B cell (primary cell): ENCODE data around the gene GNPDA1. TPM values are rescaled to one million over a fixed set of nuclear protein-coding genes. Genes with fewer than 3 reads are reported as not detected.

Experiments
- ATAC-seq: fragments of 200-7000 bp; cut with Tn5 transposase; one replicate; pipeline ENCODE4 v1.10.0; 2021; ENCODE audit warnings: low read depth, mild to moderate bottlenecking, moderate number of reproducible peaks, moderate library complexity
- CTCF ChIA-PET: fragments of 350-600 bp; sonication (Branson Sonifier 250); formaldehyde crosslinking; loops from one replicate; lab custom pipeline; 2021; ENCODE audit warnings: antibody characterized with exemption, inconsistent platforms; lab: Charles Lee
- POLR2A ChIA-PET: fragments of 350-600 bp; sonication (Branson Sonifier 250); formaldehyde crosslinking; loops from one replicate; lab custom pipeline; 2021; ENCODE audit warnings: antibody characterized with exemption; lab: Charles Lee
- DNase-seq: peaks from one replicate; pipeline ENCODE4 v3.0.0; 2013
- H2AFZ ChIP-seq: 2 replicates; pipeline ENCODE4 v1.6.1; 2012; ENCODE audit warnings: mild to moderate bottlenecking, low read depth, low read length; ENCODE audit not compliant: insufficient read depth, poor library complexity, severe bottlenecking
- H3K27ac ChIP-seq, 2 donors: 1 replicate in 1 of 2; 2 replicates in 1 of 2; pipeline ENCODE4 v1.5.1; 2012 to 2013; ENCODE audit warnings: low read length in 2 of 2, mild to moderate bottlenecking in 2 of 2, moderate library complexity in 1 of 2
- H3K27me3 ChIP-seq, 4 experiments: fragments of 200-600 bp in 1 of 4; sonication (generic) in 1 of 4; replicated peaks in 1 of 4; 1 replicate in 2 of 4; 2 replicates in 2 of 4; pipeline versions ENCODE4 v1.6.1 to v1.7.0; 2013 to 2016; ENCODE audit warnings: low read length in 3 of 4, mild to moderate bottlenecking in 2 of 4, mixed read lengths in 1 of 4, moderate library complexity in 1 of 4; ENCODE audit not compliant: insufficient read depth in 4 of 4, control insufficient read depth in 3 of 4; ENCODE audit errors: control extremely low read depth in 1 of 4
- H3K36me3 ChIP-seq, 2 experiments: replicated peaks in 1 of 2; 1 replicate in 1 of 2; 2 replicates in 1 of 2; pipeline versions ENCODE4 v1.6.1 to v1.7.1; 2013; ENCODE audit warnings: low read length in 1 of 2; ENCODE audit not compliant: insufficient read depth in 2 of 2, control insufficient read depth in 1 of 2; ENCODE audit errors: control extremely low read depth in 1 of 2, extremely low read depth in 1 of 2
- H3K4me1 ChIP-seq, 2 donors: fragments of 200-600 bp in 1 of 2; sonication (generic) in 1 of 2; 1 replicate in 1 of 2; 2 replicates in 1 of 2; pipeline versions ENCODE4 v1.5.1 to v1.6.1; 2013 to 2017; ENCODE audit warnings: low read length in 2 of 2; ENCODE audit not compliant: control insufficient read depth in 2 of 2, insufficient read depth in 2 of 2
- H3K4me2 ChIP-seq: replicated peaks from 2 replicates; pipeline ENCODE3; 2012; ENCODE audit warnings: mild to moderate bottlenecking, low read depth, low read length; ENCODE audit not compliant: poor library complexity, severe bottlenecking
- H3K4me3 ChIP-seq, 5 experiments: fragments of 200-600 bp in 1 of 5; sonication (generic) in 1 of 5; 1 replicate in 3 of 5; 2 replicates in 2 of 5; pipeline versions ENCODE4 v1.5.1 to v1.7.0; 2011 to 2016; ENCODE audit warnings: low read length in 4 of 5, mild to moderate bottlenecking in 4 of 5, low read depth in 2 of 5, control low read depth in 1 of 5, moderate library complexity in 1 of 5; ENCODE audit not compliant: insufficient read depth in 1 of 5; ENCODE audit errors: control extremely low read depth in 1 of 5, extremely low read depth in 1 of 5
- H3K79me2 ChIP-seq: fragments of 200-600 bp; sonication (generic); one replicate; pipeline ENCODE4 v1.6.0; 2016; ENCODE audit warnings: low read length; ENCODE audit not compliant: control insufficient read depth, insufficient read depth
- H3K9ac ChIP-seq: fragments of 200-600 bp; sonication (generic); 2 replicates; pipeline ENCODE4 v1.6.1; 2017; ENCODE audit warnings: mild to moderate bottlenecking, low read length, moderate library complexity
- H3K9me3 ChIP-seq, 3 donors: one replicate each; pipeline versions ENCODE4 v1.6.1 to v1.7.1; 2013; ENCODE audit warnings: low read length in 2 of 3; ENCODE audit not compliant: control insufficient read depth in 2 of 3, insufficient read depth in 1 of 3; ENCODE audit errors: control extremely low read depth in 1 of 3
- H4K20me1 ChIP-seq: 2 replicates; pipeline ENCODE4 v1.6.0; 2012; ENCODE audit warnings: mild to moderate bottlenecking, low read length; ENCODE audit not compliant: insufficient read depth, control insufficient read depth, poor library complexity, severe bottlenecking
- H3K27ac Mint-ChIP-seq: one replicate; pipeline ENCODE4 v1.8.0; 2021; ENCODE audit warnings: mixed read lengths
- H3K27me3 Mint-ChIP-seq: one replicate; pipeline ENCODE4 v1.8.0; 2021; ENCODE audit warnings: mixed read lengths
- H3K4me1 Mint-ChIP-seq: one replicate; pipeline ENCODE4 v1.8.0; 2021; ENCODE audit warnings: mixed read lengths
- H3K4me3 Mint-ChIP-seq: one replicate; pipeline ENCODE4 v1.8.0; 2021; ENCODE audit warnings: mixed read lengths
- H3K9me3 Mint-ChIP-seq: one replicate; pipeline ENCODE4 v1.8.0; 2022; ENCODE audit warnings: mixed read lengths; ENCODE audit not compliant: insufficient read depth
- EZH2 ChIP-seq: IDR thresholded peaks from 2 replicates; pipeline ENCODE4 v1.6.1; 2012; ENCODE audit warnings: borderline replicate concordance, low read depth, mild to moderate bottlenecking, moderate library complexity, low read length; ENCODE audit not compliant: insufficient read depth, poor library complexity, severe bottlenecking
- WGBS: methylation state at CpG from one replicate; pipeline ENCODE4 v1.1.5; 2013; ENCODE audit warnings: missing lambda C conversion rate; ENCODE audit not compliant: insufficient coverage; 5-methylcytosine and 5-hydroxymethylcytosine counted together
- intact Hi-C: fragments of 100-400 bp; cut with micrococcal nuclease; formaldehyde crosslinking; loops from one replicate; pipeline ENCODE4 v1.10.0; 2022
- polyA plus RNA-seq: library from polyadenylated mRNA; depleted of rRNA; stranded (reverse); fragments of >200 nt; gene quantifications from 2 replicates; pipeline ENCODE4 v1.2.3, GENCODE V29; 2012
- total RNA-seq, 2 donors: library from RNA; stranded (reverse); fragments of 120-200 nt in 1 of 2; gene quantifications; 1 replicate in 1 of 2; 2 replicates in 1 of 2; pipeline versions ENCODE4 v1.2.3 to v1.2.4, GENCODE V29; 2013 to 2022
- TF ChIP-seq, protein P1 (sequence below): fragments of 200-600 bp; IDR thresholded peaks from one replicate; pipeline ENCODE4 v1.8.0; 2022; ENCODE audit warnings: antibody characterized with exemption, mild to moderate bottlenecking

GNPDA1 gene
- total and polyA plus RNA-seq, 2 donors (not counting 1 experiment from before 2014, with no cell fraction given): 3.1 to 12.1 TPM

- H3K4me3 ChIP-seq: peak overlapping the region in 1 of 5 experiments; percentile 2
Observed at GRCh38 chr5:141960449-141961323, 52.1 kb downstream of the GNPDA1 start.

More at GRCh38 chr5:141960449-141961323, 52.1 kb downstream of the GNPDA1 start:
- Histone ChIP-seq H3K27ac (peak overlapping the region in 1 of 2 donors; percentile 18), H4K20me1 (no peaks in the 10 kb centered on the region), H3K36me3 (peaks cover 0 to 2% of the 10 kb centered on the region in 2 experiments), H3K4me2 (peak overlapping the region; percentile 65), H3K9ac (no peak overlapping the region), H2AFZ (peak overlapping the region; percentile 23), H3K4me1 (peaks cover 10 to 25% of the 10 kb centered on the region in 2 donors), H3K9me3 (no peaks in the 10 kb centered on the region), H3K27me3 (no peaks in the 10 kb centered on the region), H3K79me2 (no peaks in the 10 kb centered on the region)
- ChIA-PET CTCF (interaction anchor here (0.6 to 9.9 kb wide), 55 partner anchors 9 to 1222 kb away, joined by 3 to 198 read pairs (median 4); partner anchors contain the start of genes ARAP3, DELE1, DIAPH1 and FCHSD1), POLR2A (interaction anchor here (1.2 to 1.8 kb wide), 3 partner anchors 8 to 268 kb away, joined by 5 to 11 read pairs (median 7); partner anchors contain the start of genes DELE1 and RNF14)
- TF ChIP-seq, protein P1, sequence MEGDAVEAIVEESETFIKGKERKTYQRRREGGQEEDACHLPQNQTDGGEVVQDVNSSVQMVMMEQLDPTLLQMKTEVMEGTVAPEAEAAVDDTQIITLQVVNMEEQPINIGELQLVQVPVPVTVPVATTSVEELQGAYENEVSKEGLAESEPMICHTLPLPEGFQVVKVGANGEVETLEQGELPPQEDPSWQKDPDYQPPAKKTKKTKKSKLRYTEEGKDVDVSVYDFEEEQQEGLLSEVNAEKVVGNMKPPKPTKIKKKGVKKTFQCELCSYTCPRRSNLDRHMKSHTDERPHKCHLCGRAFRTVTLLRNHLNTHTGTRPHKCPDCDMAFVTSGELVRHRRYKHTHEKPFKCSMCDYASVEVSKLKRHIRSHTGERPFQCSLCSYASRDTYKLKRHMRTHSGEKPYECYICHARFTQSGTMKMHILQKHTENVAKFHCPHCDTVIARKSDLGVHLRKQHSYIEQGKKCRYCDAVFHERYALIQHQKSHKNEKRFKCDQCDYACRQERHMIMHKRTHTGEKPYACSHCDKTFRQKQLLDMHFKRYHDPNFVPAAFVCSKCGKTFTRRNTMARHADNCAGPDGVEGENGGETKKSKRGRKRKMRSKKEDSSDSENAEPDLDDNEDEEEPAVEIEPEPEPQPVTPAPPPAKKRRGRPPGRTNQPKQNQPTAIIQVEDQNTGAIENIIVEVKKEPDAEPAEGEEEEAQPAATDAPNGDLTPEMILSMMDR: peak; percentile 80
- no peak for TF ChIP-seq EZH2
- 43% methylated on average over 8 of the region's 14 CpGs for WGBS
- H3K27ac Mint-ChIP-seq: peak overlapping the region; percentile 73
- peak; percentile 93 for DNase-seq
- peak overlapping the region; percentile 29 for H3K4me3 Mint-ChIP-seq
- ATAC-seq: peak; percentile 97
- no peaks in the 10 kb centered on the region for H3K9me3 Mint-ChIP-seq
- H3K4me1 Mint-ChIP-seq: peaks cover 17% of the 10 kb centered on the region
- intact Hi-C loops: loop anchor here (1.0 to 2.0 kb wide), 7 partner anchors 9 to 640 kb away; partner anchors contain the start of genes HDAC3, PCDH1, RELL2 and RNF14
- no peaks in the 10 kb centered on the region for H3K27me3 Mint-ChIP-seq
